CD4-positive, alpha-beta T cell (primary cell): ENCODE data around the gene TALDO1. TPM values are rescaled to one million over a fixed set of nuclear protein-coding genes. Genes with fewer than 3 reads are reported as not detected.

Experiments used
- ATAC-seq: fragments of 200-7000 bp; cut with Tn5 transposase; one replicate; pipeline ENCODE4 v1.10.0; 2022; ENCODE audit warnings: mild to moderate bottlenecking; ENCODE audit not compliant: poor library complexity
- CTCF ChIA-PET: fragments of 350-600 bp; sonication (Branson Sonifier 250); formaldehyde crosslinking; loops from one replicate; lab custom pipeline; 2021; ENCODE audit warnings: antibody characterized with exemption, inconsistent platforms; lab: Charles Lee
- POLR2A ChIA-PET: fragments of 350-600 bp; sonication (Branson Sonifier 250); formaldehyde crosslinking; loops from one replicate; lab custom pipeline; 2021; ENCODE audit warnings: antibody characterized with exemption, inconsistent platforms; lab: Charles Lee
- DNase-seq, 14 experiments: peaks; one replicate each; pipeline ENCODE4 v3.0.0-alpha.2; 2013 to 2020; ENCODE audit warnings: mixed read lengths in 2 of 14
- H3K27ac ChIP-seq, 2 donors: one replicate each; pipeline versions ENCODE4 v1.5.1 to v1.7.0; 2013; ENCODE audit warnings: low read length in 2 of 2, low read depth in 1 of 2, mild to moderate bottlenecking in 1 of 2
- H3K27me3 ChIP-seq, 2 experiments: 1 replicate in 1 of 2; 2 replicates in 1 of 2; pipeline versions ENCODE4 v1.6.1 to v1.7.0; 2013; ENCODE audit warnings: low read length in 2 of 2, control low read depth in 1 of 2, mild to moderate bottlenecking in 1 of 2, moderate library complexity in 1 of 2; ENCODE audit not compliant: insufficient read depth in 2 of 2, control insufficient read depth in 1 of 2
- H3K36me3 ChIP-seq: one replicate; pipeline ENCODE4 v1.6.1; 2013; ENCODE audit warnings: low read length, control low read depth; ENCODE audit not compliant: insufficient read depth
- H3K4me1 ChIP-seq: one replicate; pipeline ENCODE4 v1.6.1; 2013; ENCODE audit warnings: low read length, control low read depth; ENCODE audit not compliant: insufficient read depth
- H3K4me3 ChIP-seq: one replicate; pipeline ENCODE4 v1.5.1; 2013; ENCODE audit warnings: mild to moderate bottlenecking, low read length, moderate library complexity
- H3K9me3 ChIP-seq, 2 experiments: 1 replicate in 1 of 2; 2 replicates in 1 of 2; pipeline versions ENCODE4 v1.6.1 to v1.7.0; 2013; ENCODE audit warnings: low read length in 2 of 2, mild to moderate bottlenecking in 2 of 2, control low read depth in 1 of 2, moderate library complexity in 1 of 2; ENCODE audit not compliant: control insufficient read depth in 1 of 2, insufficient read depth in 1 of 2
- H3K27ac Mint-ChIP-seq: one replicate; pipeline ENCODE4 v1.8.0; 2020; ENCODE audit warnings: mixed read lengths
- H3K27me3 Mint-ChIP-seq: one replicate; pipeline ENCODE4 v1.8.0; 2021; ENCODE audit warnings: mixed read lengths
- H3K36me3 Mint-ChIP-seq: one replicate; pipeline ENCODE4 v1.8.0; 2021; ENCODE audit warnings: low read depth, mixed read lengths
- H3K4me1 Mint-ChIP-seq: one replicate; pipeline ENCODE4 v1.8.0; 2021; ENCODE audit warnings: low read depth, mixed read lengths
- H3K4me3 Mint-ChIP-seq: one replicate; pipeline ENCODE4 v1.8.0; 2020; ENCODE audit warnings: mild to moderate bottlenecking, mixed read lengths
- H3K9me3 Mint-ChIP-seq: one replicate; pipeline ENCODE4 v1.8.0; 2020; ENCODE audit warnings: mixed read lengths
- intact Hi-C, 2 experiments: fragments of 100-400 bp; cut with DNase I in 1 of 2; cut with micrococcal nuclease in 1 of 2; formaldehyde crosslinking; loops; one replicate each; pipeline versions ENCODE4 v1.15.1 to v1.9.0; 2023 to 2025; cut with DNase I, micrococcal nuclease
- total RNA-seq, 174 experiments: library from RNA in 2 of 174; stranded (reverse) in 2 of 174; gene quantifications; one replicate each; pipeline ENCODE4 v1.2.3 and lab custom pipeline; 2021 to 2026
- TF ChIP-seq, protein P1 (sequence below): fragments of 200-600 bp; IDR thresholded peaks from one replicate; pipeline ENCODE4 v1.8.0; 2022; ENCODE audit warnings: antibody characterized with exemption, mild to moderate bottlenecking

TALDO1 gene
- total RNA-seq, 2 experiments from 2014 or later = 26.2 to 27.7 TPM

DNA sequence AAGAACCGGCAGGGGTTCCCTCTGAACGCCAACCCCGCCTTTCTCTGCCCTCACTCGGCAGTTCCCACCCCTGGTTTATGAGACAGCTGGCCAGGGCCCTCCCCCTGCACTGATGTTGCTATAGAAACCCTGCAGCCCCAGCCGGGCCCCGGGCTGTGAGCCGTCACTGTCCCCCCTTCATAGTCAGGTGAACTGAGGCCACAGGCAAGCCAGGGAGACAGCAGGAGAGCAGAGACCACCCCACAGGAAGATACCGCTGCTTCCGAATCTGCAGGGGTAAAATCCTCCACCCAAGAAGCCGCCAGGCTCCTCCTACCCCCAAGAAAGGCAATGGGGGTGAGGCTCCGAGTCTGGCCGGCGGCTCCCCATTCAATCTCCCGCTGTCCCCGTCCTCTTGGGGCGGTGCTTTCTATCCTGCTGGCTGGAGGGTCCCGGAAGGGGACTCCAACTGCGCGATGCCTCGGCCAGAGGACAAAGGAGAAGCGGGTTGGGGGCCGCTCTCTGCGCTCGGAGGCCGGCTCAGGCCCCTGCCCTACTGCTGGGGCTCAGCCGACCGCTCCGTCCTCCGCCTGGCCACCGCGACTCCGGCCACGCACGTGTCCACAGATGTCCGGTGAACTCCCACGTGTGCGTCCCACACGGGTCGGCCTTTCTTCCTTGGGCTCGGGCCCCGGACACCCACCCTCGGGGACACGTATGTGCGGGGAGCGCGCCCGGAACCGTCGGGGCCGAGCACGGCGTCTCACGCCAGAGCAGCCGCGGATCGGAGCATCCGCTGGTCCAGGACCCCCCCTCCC is 50.2 kb downstream of the TALDO1 start:
- peaks cover 16% of the 10 kb centered on the region for H3K4me1 Mint-ChIP-seq

DNA sequence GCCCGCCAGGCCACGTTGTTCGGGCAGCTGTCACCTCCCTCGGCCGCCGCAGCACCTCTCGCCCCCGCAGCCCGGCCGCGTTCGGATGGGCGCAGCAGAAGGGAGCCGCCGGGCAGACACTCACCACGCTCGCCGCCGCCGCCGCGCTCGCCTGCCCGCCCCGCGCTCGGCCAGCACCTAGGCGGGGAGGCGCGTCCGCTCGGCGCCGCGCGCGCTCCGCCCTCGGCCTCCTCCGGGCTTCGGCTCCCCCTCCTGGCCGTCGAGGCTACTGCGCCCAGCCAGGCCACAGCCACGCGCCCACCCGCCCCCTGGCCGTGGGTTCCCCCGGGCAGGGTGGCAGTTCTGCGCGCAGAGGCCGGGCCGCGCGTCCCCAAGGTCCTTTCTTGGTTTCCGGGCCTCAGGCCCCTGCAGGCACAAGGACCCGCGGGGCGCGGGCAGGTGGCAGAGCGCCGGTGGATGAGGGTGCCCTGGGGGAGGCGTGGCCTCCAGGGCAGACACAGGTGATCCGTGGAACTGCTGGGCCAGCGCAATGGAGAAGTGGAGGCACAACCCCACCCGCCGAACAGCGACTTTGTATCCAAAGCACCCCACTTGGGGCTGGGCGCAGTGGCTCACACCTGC is 50.9 kb downstream of the TALDO1 start, which contains the start of gene SLC25A22:
SLC25A22 (minus strand) TSS at position 189 of the 621 bp plus-strand sequence. CDS start 3,275 bp downstream, outside the sequence.
- Mint-ChIP-seq H3K27me3 (no peaks in the 10 kb centered on the region), H3K9me3 (no peaks in the 10 kb centered on the region), H3K36me3 (peaks cover 6% of the 10 kb centered on the region), H3K4me3 (peak within 1 kb of the TSS; percentile 92), H3K27ac (peak within 1 kb of the TSS; percentile 91), H3K4me1 (peaks cover 16% of the 10 kb centered on the region)
- peak within 1 kb of the TSS; percentile 69 to 91 for H3K27ac ChIP-seq
- H3K36me3 ChIP-seq = peaks cover 42% of the 10 kb centered on the region
- peak within 1 kb of the TSS; percentile 89 for H3K4me3 ChIP-seq
- POLR2A ChIA-PET = interaction anchor here (1.1 to 3.2 kb wide), 4 partner anchors 11 to 22 kb away, joined by 4 to 24 read pairs (median 13); partner anchors contain the start of genes PNPLA2 and RPLP2
- H3K9me3 ChIP-seq = no peaks in the 10 kb centered on the region
- TF ChIP-seq, protein P1, sequence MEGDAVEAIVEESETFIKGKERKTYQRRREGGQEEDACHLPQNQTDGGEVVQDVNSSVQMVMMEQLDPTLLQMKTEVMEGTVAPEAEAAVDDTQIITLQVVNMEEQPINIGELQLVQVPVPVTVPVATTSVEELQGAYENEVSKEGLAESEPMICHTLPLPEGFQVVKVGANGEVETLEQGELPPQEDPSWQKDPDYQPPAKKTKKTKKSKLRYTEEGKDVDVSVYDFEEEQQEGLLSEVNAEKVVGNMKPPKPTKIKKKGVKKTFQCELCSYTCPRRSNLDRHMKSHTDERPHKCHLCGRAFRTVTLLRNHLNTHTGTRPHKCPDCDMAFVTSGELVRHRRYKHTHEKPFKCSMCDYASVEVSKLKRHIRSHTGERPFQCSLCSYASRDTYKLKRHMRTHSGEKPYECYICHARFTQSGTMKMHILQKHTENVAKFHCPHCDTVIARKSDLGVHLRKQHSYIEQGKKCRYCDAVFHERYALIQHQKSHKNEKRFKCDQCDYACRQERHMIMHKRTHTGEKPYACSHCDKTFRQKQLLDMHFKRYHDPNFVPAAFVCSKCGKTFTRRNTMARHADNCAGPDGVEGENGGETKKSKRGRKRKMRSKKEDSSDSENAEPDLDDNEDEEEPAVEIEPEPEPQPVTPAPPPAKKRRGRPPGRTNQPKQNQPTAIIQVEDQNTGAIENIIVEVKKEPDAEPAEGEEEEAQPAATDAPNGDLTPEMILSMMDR = peak; percentile 66
- DNase-seq = peak; percentile 62 to 94 (median 81)
- H3K27me3 ChIP-seq = no peaks in the 10 kb centered on the region
- ATAC-seq = peak; percentile 61
- peaks cover 60% of the 10 kb centered on the region for H3K4me1 ChIP-seq
- intact Hi-C loops = loop anchor here (5.0 kb wide), 4 partner anchors 51 to 291 kb away; partner anchors contain the start of genes DEAF1 (in 2 of the 2), TALDO1 (in 2 of the 2), TMEM80 (in 2 of the 2) and HRAS (in 1 of the 2)
- CTCF ChIA-PET = no interaction called here

More for the DNA sequence above, 50.2 kb downstream of the TALDO1 start:
- Histone ChIP-seq H3K4me1 (peaks cover 55% of the 10 kb centered on the region), H3K36me3 (peaks cover 39% of the 10 kb centered on the region), H3K27ac (peak overlapping the region; percentile 69 to 91), H3K27me3 (no peaks in the 10 kb centered on the region), H3K4me3 (peak overlapping the region; percentile 89), H3K9me3 (no peaks in the 10 kb centered on the region)
- intact Hi-C loops = loop anchor here (1.0 to 5.0 kb wide), 6 partner anchors 12 to 290 kb away; partner anchors contain the start of genes DEAF1 (in 2 of the 2), TALDO1 (in 2 of the 2), TMEM80 (in 2 of the 2) and GATD1 (in 1 of the 2)
- peak overlapping the region; percentile 92 for H3K4me3 Mint-ChIP-seq
- peak; percentile 42 to 92 (median 66) for DNase-seq
- ChIA-PET POLR2A (interaction anchor here (0.9 to 3.2 kb wide), 7 partner anchors 11 to 590 kb away, joined by 3 to 24 read pairs (median 4); partner anchors contain the start of genes BET1L, PNPLA2, RIC8A and RPLP2), CTCF (no interaction called here)
- peaks cover 6% of the 10 kb centered on the region for H3K36me3 Mint-ChIP-seq
- peak overlapping the region; percentile 91 for H3K27ac Mint-ChIP-seq
- no peaks in the 10 kb centered on the region for H3K9me3 Mint-ChIP-seq
- TF ChIP-seq, protein P1 = no peak
- peak; percentile 51 for ATAC-seq
- H3K27me3 Mint-ChIP-seq = no peaks in the 10 kb centered on the region

DNA sequence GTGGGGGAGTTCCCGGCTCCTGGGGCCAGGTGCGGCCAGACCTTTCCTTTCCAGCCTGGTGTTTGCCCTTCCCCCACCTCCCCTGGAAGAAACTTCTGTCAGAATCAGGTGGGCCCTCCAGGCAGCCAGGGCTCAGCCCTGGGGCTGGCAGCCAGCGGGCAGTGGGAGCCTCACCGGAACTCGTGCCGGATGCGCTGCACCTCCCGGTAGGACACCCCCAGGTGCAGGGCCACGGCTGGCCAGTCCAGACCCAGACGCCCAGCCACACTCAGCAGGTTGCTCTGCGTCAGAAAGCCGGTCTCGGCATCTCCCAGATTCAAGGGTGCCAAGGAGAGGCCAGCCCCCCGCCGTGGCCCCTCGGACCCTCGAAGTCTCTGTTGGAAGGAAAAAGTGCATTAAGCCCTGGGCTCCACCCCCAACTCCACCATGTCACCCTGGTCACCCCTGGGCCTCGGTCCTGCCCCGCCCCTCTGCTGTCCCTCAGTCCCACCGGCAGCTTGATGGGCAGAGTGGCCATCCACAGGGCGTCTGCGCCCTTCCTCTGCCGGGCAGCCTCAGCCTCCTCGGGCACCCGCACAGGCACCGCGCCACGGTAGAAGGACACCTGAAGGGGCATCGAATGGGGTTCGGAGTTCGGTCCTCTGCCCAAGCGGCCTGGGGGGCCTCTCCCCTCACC is 52.5 kb downstream of the TALDO1 start:
- POLR2A ChIA-PET = interaction anchor here (1.0 kb wide), 1 partner anchor 10 kb away, joined by 3 read pairs; the partner anchor contains the start of gene RPLP2
- no peak for DNase-seq
- no peak overlapping the region for H3K4me3 ChIP-seq
- no peaks in the 10 kb centered on the region for H3K27me3 ChIP-seq
- Mint-ChIP-seq H3K36me3 (peaks cover 6% of the 10 kb centered on the region), H3K27ac (no peak overlapping the region), H3K4me3 (no peak overlapping the region), H3K9me3 (no peaks in the 10 kb centered on the region), H3K4me1 (peaks cover 16% of the 10 kb centered on the region), H3K27me3 (no peaks in the 10 kb centered on the region)
- no peaks in the 10 kb centered on the region for H3K9me3 ChIP-seq
- ATAC-seq = no peak
- intact Hi-C loops = loop anchor here (5.0 to 10.0 kb wide), 5 partner anchors 52 to 565 kb away; partner anchors contain the start of genes DEAF1 (in 2 of the 2), TALDO1 (in 2 of the 2), TMEM80 (in 2 of the 2) and HRAS (in 1 of the 2)
- H3K36me3 ChIP-seq = peaks cover 29% of the 10 kb centered on the region
- no peak overlapping the region for H3K27ac ChIP-seq
- TF ChIP-seq, protein P1 = no peak
- H3K4me1 ChIP-seq = peaks cover 67% of the 10 kb centered on the region
- CTCF ChIA-PET = no interaction called here
